OCI-LY7 (cell line): ENCODE data around the gene NHLRC4. TPM values are rescaled to one million over a fixed set of nuclear protein-coding genes. Genes with fewer than 3 reads are reported as not detected.

Experiments used
- BruUV-seq: library from RNA; stranded (reverse); fragments of 400-500 nt; replicated peaks from 2 replicates; lab custom pipeline; 2021; lab: Mats Ljungman, UMichigan
- CTCF ChIA-PET: fragments of 300-600 bp; sonication (Branson Sonifier 250); formaldehyde crosslinking; loops from one replicate; lab custom pipeline; 2022; ENCODE audit warnings: antibody characterized with exemption; ENCODE audit not compliant: unreplicated experiment; lab: Charles Lee
- POLR2A ChIA-PET: fragments of 300-600 bp; sonication (Branson Sonifier 250); formaldehyde crosslinking; loops from one replicate; lab custom pipeline; 2022; ENCODE audit warnings: antibody characterized with exemption; lab: Charles Lee
- DNase-seq: peaks from one replicate; pipeline ENCODE4 v3.0.0-alpha.2; 2015; ENCODE audit warnings: low spot score
- H2AFZ ChIP-seq: fragments of 200-600 bp; sonication (generic), shearing (Covaris generic); 2 replicates; pipeline ENCODE4 v1.6.1; 2014; ENCODE audit warnings: mild to moderate bottlenecking, antibody characterized with exemption, low read length, moderate library complexity
- H3K27ac ChIP-seq: fragments of 200-600 bp; sonication (generic); 2 replicates; pipeline ENCODE4 v1.5.1; 2014; ENCODE audit warnings: mixed run types, low read depth, mild to moderate bottlenecking, moderate library complexity, low read length, inconsistent platforms; ENCODE audit not compliant: poor library complexity, severe bottlenecking
- H3K36me3 ChIP-seq: fragments of 200-600 bp; sonication (generic); 2 replicates; pipeline ENCODE4 v1.6.1; 2014; ENCODE audit warnings: mild to moderate bottlenecking, antibody characterized with exemption, low read length, moderate library complexity, mixed read lengths; ENCODE audit not compliant: insufficient read depth
- H3K4me1 ChIP-seq: fragments of 200-600 bp; sonication (generic); 2 replicates; pipeline ENCODE4 v1.5.1; 2014; ENCODE audit warnings: mild to moderate bottlenecking, low read length; ENCODE audit not compliant: insufficient read depth, poor library complexity, severe bottlenecking
- H3K4me2 ChIP-seq: fragments of 200-600 bp; sonication (generic); 2 replicates; pipeline ENCODE4 v1.6.1; 2014; ENCODE audit warnings: mild to moderate bottlenecking, low read length
- H3K4me3 ChIP-seq: fragments of 200-600 bp; sonication (generic); 2 replicates; pipeline ENCODE4 v1.5.1; 2014; ENCODE audit warnings: mild to moderate bottlenecking, low read depth, low read length; ENCODE audit not compliant: poor library complexity, severe bottlenecking
- H3K79me2 ChIP-seq: fragments of 200-600 bp; sonication (generic); 2 replicates; pipeline ENCODE4 v1.6.1; 2016; ENCODE audit warnings: low read depth, mild to moderate bottlenecking, low read length, moderate library complexity, mixed read lengths; ENCODE audit not compliant: insufficient read depth
- H3K9me2 ChIP-seq: fragments of 200-600 bp; sonication (generic); 2 replicates; pipeline ENCODE4 v1.6.1; 2016; ENCODE audit warnings: mild to moderate bottlenecking, low read length, mixed read lengths; ENCODE audit not compliant: insufficient read depth
- H3K9me3 ChIP-seq: fragments of 200-600 bp; sonication (generic); 2 replicates; pipeline ENCODE4 v1.6.1; 2014; ENCODE audit warnings: mild to moderate bottlenecking, mixed run types, low read length, mixed read lengths
- H4K20me1 ChIP-seq: fragments of 200-600 bp; sonication (generic); 2 replicates; pipeline ENCODE4 v1.6.1; 2014; ENCODE audit warnings: mild to moderate bottlenecking, antibody characterized with exemption, low read length, moderate library complexity, mixed read lengths; ENCODE audit not compliant: insufficient read depth
- EZH2phosphoT487 ChIP-seq: fragments of 200-600 bp; sonication (generic); IDR thresholded peaks from 2 replicates; pipeline ENCODE4 v1.6.1; 2018; ENCODE audit warnings: low read depth, borderline replicate concordance, mild to moderate bottlenecking, mixed run types, antibody characterized with exemption, low read length, moderate library complexity, mixed read lengths
- intact Hi-C: fragments of 100-400 bp; cut with micrococcal nuclease; formaldehyde crosslinking; loops from one replicate; pipeline ENCODE4 v1.10.0; 2022; ENCODE audit not compliant: unreplicated experiment
- total RNA-seq, 2 experiments: library from RNA; depleted of rRNA in 1 of 2; stranded (reverse); fragments of >200 nt in 1 of 2; shearing (Covaris generic) in 1 of 2; gene quantifications; 2 replicates each; pipeline ENCODE4 v1.2.3, GENCODE V29; 2014 to 2022
- TF ChIP-seq, protein P1 (sequence below): fragments of 200-600 bp; sonication (generic); conservative IDR thresholded peaks from 2 replicates; pipeline ENCODE4 v1.5.1; 2014; ENCODE audit warnings: mild to moderate bottlenecking, antibody characterized with exemption, low read length, moderate library complexity, mixed read lengths

Gene NHLRC4
- total RNA-seq, 2 experiments from 2014 or later: 2.5 to 3.7 TPM

DNA sequence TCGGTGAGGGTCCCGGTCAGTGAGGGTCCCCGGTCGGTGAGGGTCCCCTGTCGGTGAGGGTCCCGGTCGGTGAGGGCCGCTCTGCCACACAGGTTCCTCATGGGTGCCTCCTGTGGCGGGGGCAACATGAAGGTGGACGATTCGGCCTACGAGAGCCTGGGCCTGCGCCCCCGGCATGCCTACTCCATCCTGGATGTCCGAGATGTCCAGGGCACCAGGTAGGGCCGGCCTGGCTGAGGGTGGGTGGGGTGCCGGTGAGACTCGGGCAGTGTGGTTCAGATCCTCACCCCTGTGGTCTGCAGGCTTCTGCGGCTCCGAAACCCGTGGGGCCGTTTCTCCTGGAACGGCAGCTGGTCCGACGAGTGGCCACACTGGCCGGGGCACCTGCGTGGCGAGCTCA, 15.6 kb upstream of the NHLRC4 start:
- Histone ChIP-seq H3K79me2 (no peaks in the 10 kb centered on the region), H3K9me2 (no peaks in the 10 kb centered on the region), H3K4me1 (no peaks in the 10 kb centered on the region), H2AFZ (no peak overlapping the region), H3K9me3 (no peaks in the 10 kb centered on the region), H3K4me3 (no peak overlapping the region), H3K36me3 (peaks cover 20% of the 10 kb centered on the region), H4K20me1 (no peaks in the 10 kb centered on the region), H3K27ac (no peak overlapping the region), H3K4me2 (no peak overlapping the region)
- TF ChIP-seq EZH2phosphoT487: no peak
- TF ChIP-seq, protein P1, sequence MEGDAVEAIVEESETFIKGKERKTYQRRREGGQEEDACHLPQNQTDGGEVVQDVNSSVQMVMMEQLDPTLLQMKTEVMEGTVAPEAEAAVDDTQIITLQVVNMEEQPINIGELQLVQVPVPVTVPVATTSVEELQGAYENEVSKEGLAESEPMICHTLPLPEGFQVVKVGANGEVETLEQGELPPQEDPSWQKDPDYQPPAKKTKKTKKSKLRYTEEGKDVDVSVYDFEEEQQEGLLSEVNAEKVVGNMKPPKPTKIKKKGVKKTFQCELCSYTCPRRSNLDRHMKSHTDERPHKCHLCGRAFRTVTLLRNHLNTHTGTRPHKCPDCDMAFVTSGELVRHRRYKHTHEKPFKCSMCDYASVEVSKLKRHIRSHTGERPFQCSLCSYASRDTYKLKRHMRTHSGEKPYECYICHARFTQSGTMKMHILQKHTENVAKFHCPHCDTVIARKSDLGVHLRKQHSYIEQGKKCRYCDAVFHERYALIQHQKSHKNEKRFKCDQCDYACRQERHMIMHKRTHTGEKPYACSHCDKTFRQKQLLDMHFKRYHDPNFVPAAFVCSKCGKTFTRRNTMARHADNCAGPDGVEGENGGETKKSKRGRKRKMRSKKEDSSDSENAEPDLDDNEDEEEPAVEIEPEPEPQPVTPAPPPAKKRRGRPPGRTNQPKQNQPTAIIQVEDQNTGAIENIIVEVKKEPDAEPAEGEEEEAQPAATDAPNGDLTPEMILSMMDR: no peak
- intact Hi-C loops: no loop called here
- ChIA-PET CTCF (no interaction called here), POLR2A (no interaction called here)
- DNase-seq: no peak
- BruUV-seq: no TSS peak

DNA sequence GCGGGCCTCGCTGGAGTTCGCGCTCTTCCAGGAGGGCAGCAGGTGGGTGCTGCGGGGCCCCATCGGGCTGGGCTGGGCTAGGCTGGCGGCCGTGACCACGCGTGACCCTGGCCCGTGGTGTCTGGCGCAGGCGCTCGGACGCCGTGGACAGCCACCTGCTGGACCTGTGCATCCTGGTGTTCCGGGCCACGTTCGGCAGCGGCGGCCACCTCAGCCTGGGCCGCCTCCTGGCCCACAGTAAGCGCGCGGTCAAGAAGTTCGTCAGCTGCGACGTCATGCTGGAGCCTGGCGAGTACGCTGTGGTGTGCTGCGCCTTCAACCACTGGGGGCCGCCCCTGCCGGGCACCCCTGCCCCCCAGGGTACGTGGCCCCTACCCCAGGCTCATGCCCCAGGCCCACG, 14.6 kb upstream of the NHLRC4 start:
- Histone ChIP-seq H3K4me3 (no peak overlapping the region), H3K36me3 (peaks cover 20% of the 10 kb centered on the region), H3K79me2 (no peaks in the 10 kb centered on the region), H3K9me2 (no peaks in the 10 kb centered on the region), H2AFZ (no peak overlapping the region), H3K4me2 (no peak overlapping the region), H3K4me1 (no peaks in the 10 kb centered on the region), H3K27ac (no peak overlapping the region), H4K20me1 (no peaks in the 10 kb centered on the region), H3K9me3 (no peaks in the 10 kb centered on the region)
- ChIA-PET CTCF (no interaction called here), POLR2A (no interaction called here)
- BruUV-seq: no TSS peak
- intact Hi-C loops: no loop called here
- no peak for DNase-seq
- no peak for TF ChIP-seq EZH2phosphoT487
- TF ChIP-seq, protein P1: no peak

DNA sequence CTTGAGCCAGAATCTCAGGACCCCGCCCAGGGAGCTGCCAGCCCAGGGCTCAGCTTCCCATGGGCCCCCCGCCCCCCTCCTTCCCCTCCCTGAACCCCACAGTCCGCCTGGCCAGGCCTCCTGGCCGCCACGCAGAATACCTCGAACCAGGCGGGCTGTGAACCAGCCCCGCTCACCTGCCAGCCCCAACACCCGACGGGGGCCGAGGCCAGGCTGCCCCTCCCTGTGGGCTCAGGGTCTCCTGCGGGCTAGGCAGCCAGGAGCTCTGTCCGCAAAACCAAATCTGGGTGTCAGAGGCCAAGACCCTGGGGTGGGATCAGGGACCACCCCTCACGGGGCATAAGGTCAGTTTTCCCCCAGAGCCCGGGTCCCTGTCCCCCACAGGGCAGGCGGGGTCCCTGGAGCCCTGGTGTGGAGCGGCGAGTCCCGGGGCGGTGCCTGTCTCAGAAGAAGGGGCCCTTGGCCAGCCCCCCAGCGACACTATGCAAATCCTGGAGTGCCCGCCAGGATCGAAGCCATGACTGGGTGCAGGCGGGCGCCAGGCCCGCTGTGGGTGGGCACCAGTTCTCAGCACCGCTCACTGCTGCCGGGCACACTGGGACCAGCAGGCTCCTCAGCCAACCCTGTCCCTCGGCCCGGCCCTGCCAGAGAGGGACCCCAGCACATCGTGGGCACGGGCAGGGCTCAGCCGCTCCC, 13.1 kb upstream of the NHLRC4 start:
- H2AFZ ChIP-seq: no peak overlapping the region
- ChIA-PET CTCF (no interaction called here), POLR2A (no interaction called here)
- no peaks in the 10 kb centered on the region for H3K4me1 ChIP-seq
- no peak overlapping the region for H3K27ac ChIP-seq
- no peaks in the 10 kb centered on the region for H3K79me2 ChIP-seq
- no peaks in the 10 kb centered on the region for H4K20me1 ChIP-seq
- H3K9me2 ChIP-seq: no peaks in the 10 kb centered on the region
- no peak for DNase-seq
- peaks cover 14% of the 10 kb centered on the region for H3K36me3 ChIP-seq
- TSS peak; percentile 67 for BruUV-seq
- no peaks in the 10 kb centered on the region for H3K9me3 ChIP-seq
- no peak overlapping the region for H3K4me3 ChIP-seq
- TF ChIP-seq, protein P1: no peak
- no peak for TF ChIP-seq EZH2phosphoT487
- intact Hi-C loops: no loop called here
- H3K4me2 ChIP-seq: no peak overlapping the region
